H9 (cell line): Measurements from ENCODE around the gene BCAS3. TPM values are rescaled to one million over a fixed set of nuclear protein-coding genes. Genes with fewer than 3 reads are reported as not detected.

Experiments
- DNase-seq: peaks from one replicate; pipeline ENCODE4 v3.0.0-alpha.2; 2017
- H2AFZ ChIP-seq: one replicate; pipeline ENCODE4 v1.6.1; 2013; ENCODE audit warnings: mild to moderate bottlenecking, low read length, control low read depth, moderate library complexity
- H2AK5ac ChIP-seq: 2 replicates; pipeline ENCODE4 v1.6.1; 2013; ENCODE audit warnings: low read length, control low read depth, mixed read lengths; ENCODE audit not compliant: insufficient read length
- H2BK120ac ChIP-seq: one replicate; pipeline ENCODE4 v1.6.1; 2013; ENCODE audit warnings: low read depth, mild to moderate bottlenecking, low read length, control low read depth, inconsistent platforms; ENCODE audit not compliant: poor library complexity, severe bottlenecking
- H2BK12ac ChIP-seq: 2 replicates; pipeline ENCODE4 v1.6.1; 2013; ENCODE audit warnings: low read length, control low read depth, mixed read lengths, low read depth; ENCODE audit not compliant: insufficient read length
- H2BK15ac ChIP-seq: 2 replicates; pipeline ENCODE4 v1.6.1; 2013; ENCODE audit warnings: low read depth, low read length, control low read depth
- H2BK20ac ChIP-seq: one replicate; pipeline ENCODE4 v1.6.1; 2013; ENCODE audit warnings: low read depth, mild to moderate bottlenecking, low read length, control low read depth, inconsistent platforms; ENCODE audit not compliant: poor library complexity, severe bottlenecking
- H2BK5ac ChIP-seq: 2 replicates; pipeline ENCODE4 v1.6.1; 2013; ENCODE audit warnings: low read length, control low read depth, mixed read lengths; ENCODE audit not compliant: insufficient read length
- H3K14ac ChIP-seq: 2 replicates; pipeline ENCODE4 v1.6.1; 2013; ENCODE audit warnings: low read length, control low read depth; ENCODE audit not compliant: insufficient read depth
- H3K18ac ChIP-seq: 2 replicates; pipeline ENCODE4 v1.6.1; 2013; ENCODE audit warnings: low read depth, mild to moderate bottlenecking, mixed read lengths, low read length, control low read depth; ENCODE audit not compliant: insufficient read length
- H3K23ac ChIP-seq: 2 replicates; pipeline ENCODE4 v1.6.1; 2013; ENCODE audit warnings: low read length, control low read depth, mixed read lengths, low read depth; ENCODE audit not compliant: insufficient read length
- H3K23me2 ChIP-seq: 2 replicates; pipeline ENCODE4 v1.6.1; 2013; ENCODE audit warnings: low read depth, mild to moderate bottlenecking, mixed read lengths, low read length, control low read depth; ENCODE audit not compliant: insufficient read length, poor library complexity, severe bottlenecking
- H3K27ac ChIP-seq: 2 replicates; pipeline ENCODE4 v1.5.1; 2013; ENCODE audit warnings: low read length, control low read depth, mixed read lengths, low read depth; ENCODE audit not compliant: insufficient read length
- H3K27me3 ChIP-seq: 2 replicates; pipeline ENCODE4 v1.6.1; 2013; ENCODE audit warnings: low read length, control low read depth, inconsistent platforms; ENCODE audit not compliant: insufficient read depth
- H3K4ac ChIP-seq: 2 replicates; pipeline ENCODE4 v1.6.1; 2013; ENCODE audit warnings: low read depth, mild to moderate bottlenecking, control low read depth, inconsistent platforms, low read length, moderate library complexity
- H3K4me1 ChIP-seq: 2 replicates; pipeline ENCODE4 v1.6.1; 2013; ENCODE audit warnings: low read length, control low read depth, inconsistent platforms; ENCODE audit not compliant: insufficient read depth
- H3K4me2 ChIP-seq: 2 replicates; pipeline ENCODE4 v1.6.1; 2013; ENCODE audit warnings: low read length, control low read depth, mixed read lengths; ENCODE audit not compliant: insufficient read length, insufficient read depth
- H3K56ac ChIP-seq: 2 replicates; pipeline ENCODE4 v1.6.1; 2013; ENCODE audit warnings: low read depth, mild to moderate bottlenecking, mixed read lengths, low read length, control low read depth; ENCODE audit not compliant: insufficient read length
- H3K79me1 ChIP-seq: 2 replicates; pipeline ENCODE4 v1.6.1; 2013; ENCODE audit warnings: low read depth, mild to moderate bottlenecking, moderate library complexity, low read length, control low read depth, inconsistent platforms; ENCODE audit not compliant: insufficient read depth, poor library complexity, severe bottlenecking
- H3K79me2 ChIP-seq: 2 replicates; pipeline ENCODE4 v1.6.1; 2013; ENCODE audit warnings: low read length, control low read depth, inconsistent platforms; ENCODE audit not compliant: insufficient read depth
- H3K9ac ChIP-seq: 2 replicates; pipeline ENCODE4 v1.6.1; 2013; ENCODE audit warnings: low read length, control low read depth, mixed read lengths; ENCODE audit not compliant: insufficient read length; ENCODE audit errors: extremely low read depth
- H3K9me3 ChIP-seq: one replicate; pipeline ENCODE4 v1.6.1; 2013; ENCODE audit warnings: low read depth, low read length, inconsistent platforms; ENCODE audit not compliant: control insufficient read depth
- H3T11ph ChIP-seq: one replicate; pipeline ENCODE4 v1.6.1; 2013; ENCODE audit warnings: mild to moderate bottlenecking, low read length, control low read depth, inconsistent platforms
- H4K20me1 ChIP-seq: one replicate; pipeline ENCODE4 v1.6.1; 2013; ENCODE audit not compliant: control insufficient read depth, insufficient read length, insufficient read depth
- H4K5ac ChIP-seq: 2 replicates; pipeline ENCODE4 v1.6.1; 2013; ENCODE audit warnings: low read depth, mild to moderate bottlenecking, mixed read lengths, low read length, control low read depth; ENCODE audit not compliant: insufficient read length
- H4K8ac ChIP-seq: replicated peaks from 2 replicates; pipeline ENCODE4 v1.6.1; 2013; ENCODE audit warnings: low read length, control low read depth, mixed read lengths, low read depth; ENCODE audit not compliant: insufficient read length
- H4K91ac ChIP-seq: 2 replicates; pipeline ENCODE4 v1.6.1; 2013; ENCODE audit warnings: low read depth, mild to moderate bottlenecking, moderate library complexity, mixed read lengths, low read length, control low read depth; ENCODE audit not compliant: insufficient read length
- H3K27ac Mint-ChIP-seq, 3 experiments: 2 replicates in 2 of 3; 3 replicates in 1 of 3; pipeline ENCODE4 v1.8.0; 2020 to 2021; ENCODE audit warnings: mixed read lengths in 3 of 3, mild to moderate bottlenecking in 1 of 3, moderate library complexity in 1 of 3
- H3K27me3 Mint-ChIP-seq: 2 replicates; pipeline ENCODE4 v1.8.0; 2021; ENCODE audit warnings: low read depth, mild to moderate bottlenecking, moderate library complexity, mixed read lengths
- H3K36me3 Mint-ChIP-seq, 3 experiments: 2 replicates in 2 of 3; 3 replicates in 1 of 3; pipeline ENCODE4 v1.8.0; 2020 to 2021; ENCODE audit warnings: low read depth in 3 of 3, mixed read lengths in 3 of 3; ENCODE audit not compliant: insufficient read depth in 1 of 3
- H3K4me1 Mint-ChIP-seq, 2 experiments: 2 replicates each; pipeline ENCODE4 v1.8.0; 2020; ENCODE audit warnings: mixed read lengths in 2 of 2
- H3K4me3 Mint-ChIP-seq, 2 experiments: 2 replicates in 1 of 2; 3 replicates in 1 of 2; pipeline ENCODE4 v1.8.0; 2020 to 2021; ENCODE audit warnings: mild to moderate bottlenecking in 2 of 2, mixed read lengths in 2 of 2, moderate library complexity in 1 of 2
- H3K9me3 Mint-ChIP-seq, 2 experiments: 2 replicates in 1 of 2; 3 replicates in 1 of 2; pipeline ENCODE4 v1.8.0; 2020; ENCODE audit warnings: mild to moderate bottlenecking in 2 of 2, mixed read lengths in 2 of 2, moderate library complexity in 1 of 2
- CTCF ChIP-seq: fragments of 200-600 bp; sonication (generic); conservative IDR thresholded peaks from 3 replicates; pipeline ENCODE4 v1.8.0; 2021; ENCODE audit warnings: antibody characterized with exemption, mild to moderate bottlenecking
- WGBS: extraction: QIAGEN DNeasy Blood & Tissue Kit; methylation state at CpG from one replicate; pipeline ENCODE4 v1.1.7; 2013; ENCODE audit warnings: missing lambda C conversion rate, low lambda C conversion rate, mixed read lengths; ENCODE audit not compliant: insufficient read length; ENCODE audit errors: extremely low coverage; 5-methylcytosine and 5-hydroxymethylcytosine counted together
- total RNA-seq: library from RNA; stranded (reverse); gene quantifications from 2 replicates; pipeline ENCODE4 v1.2.1, GENCODE V29; 2021

BCAS3 gene
- total RNA-seq, 1 experiment from 2014 or later, result 22.4 TPM

GRCh38 chr17:61204456-61204855, 526.8 kb downstream of the BCAS3 start:
- Histone ChIP-seq H3K9ac (no peak overlapping the region), H2BK12ac (no peak overlapping the region), H3K79me1 (no peaks in the 10 kb centered on the region), H2AFZ (no peak overlapping the region), H4K5ac (no peak overlapping the region), H3K14ac (no peak overlapping the region), H4K8ac (no peak overlapping the region), H3K79me2 (no peaks in the 10 kb centered on the region), H3K27ac (no peak overlapping the region), H2BK15ac (no peak overlapping the region), H3T11ph (no peak overlapping the region), H3K56ac (no peak overlapping the region), H3K27me3 (no peaks in the 10 kb centered on the region), H3K4me2 (no peak overlapping the region), H3K4ac (no peak overlapping the region), H4K91ac (no peak overlapping the region), H3K23ac (no peak overlapping the region), H2BK120ac (no peak overlapping the region), H4K20me1 (no peaks in the 10 kb centered on the region), H2BK20ac (no peak overlapping the region), H3K23me2 (no peaks in the 10 kb centered on the region), H3K4me1 (no peaks in the 10 kb centered on the region), H2BK5ac (no peak overlapping the region), H2AK5ac (no peak overlapping the region), H3K9me3 (no peaks in the 10 kb centered on the region), H3K18ac (no peak overlapping the region)
- Mint-ChIP-seq H3K27me3 (no peaks in the 10 kb centered on the region), H3K36me3 (no peaks in the 10 kb centered on the region), H3K4me1 (peaks cover 19 to 22% of the 10 kb centered on the region in 2 experiments), H3K4me3 (no peak overlapping the region), H3K27ac (no peak overlapping the region), H3K9me3 (no peaks in the 10 kb centered on the region)
- TF ChIP-seq CTCF, result no peak
- WGBS, result no CpG with 5 or more reads among the region's 5 CpGs
- DNase-seq, result no peak
